ENCODE results near the gene PHRF1. TPM values are rescaled to one million over a fixed set of nuclear protein-coding genes. Genes with fewer than 3 reads are reported as not detected.

Gene PHRF1
- total RNA-seq, 4 donors from 2014 or later, result 5.0 to 45.8 (median 24.1) TPM

- Histone ChIP-seq H3K27ac (no peak overlapping the region), H3K9me3 (no peaks in the 10 kb centered on the region), H3K27me3 (no peaks in the 10 kb centered on the region), H3K4me3 (no peak overlapping the region), H3K4me1 (no peaks in the 10 kb centered on the region), H3K36me3 (no peaks in the 10 kb centered on the region)
- no peak for DNase-seq
- no peak for TF ChIP-seq POLR2A (IDR thresholded peaks at IDR 0.05)
- no peak for TF ChIP-seq CTCF (IDR thresholded peaks at IDR 0.05)
- intact Hi-C loops (cut with DNase I; ENCODE audit: low total_unique reads), result no loop called here
Measured at GRCh38 chr11:628056-628455, 51.8 kb downstream of the PHRF1 start.

GRCh38 chr11:629237-629583, 52.9 kb downstream of the PHRF1 start:
- no peaks in the 10 kb centered on the region for H3K4me1 ChIP-seq
- no peaks in the 10 kb centered on the region for H3K9me3 ChIP-seq
- DNase-seq, result no peak
- H3K27ac ChIP-seq, result no peak overlapping the region
- intact Hi-C loops (cut with DNase I; ENCODE audit: low total_unique reads), result no loop called here
- no peaks in the 10 kb centered on the region for H3K36me3 ChIP-seq
- H3K4me3 ChIP-seq, result no peak overlapping the region
- peak in 1 of 4 experiments; percentile 11 for TF ChIP-seq CTCF (IDR thresholded peaks at IDR 0.05)
- TF ChIP-seq POLR2A (IDR thresholded peaks at IDR 0.05), result no peak
- no peaks in the 10 kb centered on the region for H3K27me3 ChIP-seq

GRCh38 chr11:630871-631270, 54.6 kb downstream of the PHRF1 start:
- Histone ChIP-seq H3K9me3 (no peaks in the 10 kb centered on the region), H3K36me3 (no peaks in the 10 kb centered on the region), H3K27me3 (no peaks in the 10 kb centered on the region), H3K4me1 (no peaks in the 10 kb centered on the region), H3K27ac (no peak overlapping the region), H3K4me3 (no peak overlapping the region)
- intact Hi-C loops (cut with DNase I; ENCODE audit: low total_unique reads), result no loop called here
- no peak for DNase-seq
- TF ChIP-seq POLR2A (IDR thresholded peaks at IDR 0.05), result no peak
- no peak for TF ChIP-seq CTCF (IDR thresholded peaks at IDR 0.05)

GRCh38 chr11:635945-636510, 59.8 kb downstream of the PHRF1 start:
- Histone ChIP-seq H3K27me3 (no peaks in the 10 kb centered on the region), H3K36me3 (no peaks in the 10 kb centered on the region), H3K4me3 (no peak overlapping the region), H3K27ac (no peak overlapping the region), H3K9me3 (no peaks in the 10 kb centered on the region), H3K4me1 (peaks cover 0 to 16% of the 10 kb centered on the region in 2 donors)
- TF ChIP-seq CTCF (IDR thresholded peaks at IDR 0.05), result no peak
- no peak for TF ChIP-seq POLR2A (IDR thresholded peaks at IDR 0.05)
- intact Hi-C loops (cut with DNase I; ENCODE audit: low total_unique reads), result no loop called here
- DNase-seq, result no peak

- no peaks in the 10 kb centered on the region for H3K27me3 ChIP-seq
- intact Hi-C loops (cut with DNase I; ENCODE audit: low total_unique reads), result no loop called here
- H3K4me1 ChIP-seq, result peaks cover 0 to 16% of the 10 kb centered on the region in 2 donors
- peak in 1 of 2 donors; percentile 65 for DNase-seq
- H3K9me3 ChIP-seq, result no peaks in the 10 kb centered on the region
- no peaks in the 10 kb centered on the region for H3K36me3 ChIP-seq
- peak within 1 kb of the TSS; percentile 2 to 10 for H3K4me3 ChIP-seq
- no peak for TF ChIP-seq CTCF (IDR thresholded peaks at IDR 0.05)
- no peak for TF ChIP-seq POLR2A (IDR thresholded peaks at IDR 0.05)
- H3K27ac ChIP-seq, result no peak within 1 kb of the TSS
Measured at GRCh38 chr11:636511-637332, 60.5 kb downstream of the PHRF1 start, which contains the start of gene DRD4. Gene DRD4 (plus strand): TSS chr11:637269. CDS start chr11:637305, 36 bp downstream.
